Natural killer cell (primary cell): ENCODE data around the gene LIN37. TPM values are rescaled to one million over a fixed set of nuclear protein-coding genes. Genes with fewer than 3 reads are reported as not detected.

ENCODE experiments used
- ATAC-seq, 3 donors: fragments of 150-1000 bp in 2 of 3; fragments of 200-7000 bp in 1 of 3; cut with Tn5 transposase; 1 replicate in 1 of 3; 2 replicates in 2 of 3; pipeline ENCODE4 v1.10.0; 2021; ENCODE audit warnings: mild to moderate bottlenecking in 2 of 3, moderate library complexity in 2 of 3
- DNase-seq, 2 donors: peaks; one replicate each; pipeline versions ENCODE4 v3.0.0 to v3.0.0-alpha.2; 2013 to 2021; ENCODE audit warnings: mixed read lengths in 1 of 2
- H3K27ac ChIP-seq: one replicate; pipeline ENCODE4 v1.5.1; 2013; ENCODE audit warnings: mild to moderate bottlenecking, low read length
- H3K27me3 ChIP-seq: one replicate; pipeline ENCODE4 v1.6.1; 2013; ENCODE audit warnings: low read length; ENCODE audit not compliant: control insufficient read depth, insufficient read depth
- H3K36me3 ChIP-seq: one replicate; pipeline ENCODE4 v1.6.1; 2013; ENCODE audit warnings: low read length; ENCODE audit not compliant: control insufficient read depth, insufficient read depth
- H3K4me1 ChIP-seq: one replicate; pipeline ENCODE4 v1.6.1; 2013; ENCODE audit warnings: low read length; ENCODE audit not compliant: control insufficient read depth, insufficient read depth
- H3K4me3 ChIP-seq: one replicate; pipeline ENCODE4 v1.5.1; 2013; ENCODE audit warnings: low read length
- H3K9me3 ChIP-seq: one replicate; pipeline ENCODE4 v1.6.1; 2013; ENCODE audit warnings: low read length; ENCODE audit not compliant: control insufficient read depth, insufficient read depth
- H3K27ac Mint-ChIP-seq, 2 donors: one replicate each; pipeline ENCODE4 v1.8.0; 2022; ENCODE audit warnings: mild to moderate bottlenecking in 2 of 2, mixed read lengths in 2 of 2, moderate library complexity in 1 of 2
- H3K27me3 Mint-ChIP-seq, 2 donors: one replicate each; pipeline ENCODE4 v1.8.0; 2022; ENCODE audit warnings: low read depth in 2 of 2, mixed read lengths in 2 of 2
- H3K36me3 Mint-ChIP-seq: one replicate; pipeline ENCODE4 v1.8.0; 2022; ENCODE audit warnings: mixed read lengths
- H3K4me1 Mint-ChIP-seq, 2 donors: one replicate each; pipeline ENCODE4 v1.8.0; 2022; ENCODE audit warnings: mixed read lengths in 2 of 2
- H3K4me3 Mint-ChIP-seq: one replicate; pipeline ENCODE4 v1.8.0; 2022; ENCODE audit warnings: mild to moderate bottlenecking, moderate library complexity, mixed read lengths
- H3K9me3 Mint-ChIP-seq, 2 donors: one replicate each; pipeline ENCODE4 v1.8.0; 2022; ENCODE audit warnings: mixed read lengths in 2 of 2
- CTCF ChIP-seq: fragments of 200-600 bp; IDR thresholded peaks from one replicate; pipeline ENCODE4 v1.8.0; 2022; ENCODE audit warnings: antibody characterized with exemption
- WGBS: methylation state at CpG from one replicate; pipeline ENCODE4 v1.1.7; 2013; ENCODE audit warnings: missing lambda C conversion rate; ENCODE audit not compliant: insufficient coverage; 5-methylcytosine and 5-hydroxymethylcytosine counted together
- intact Hi-C: fragments of 100-400 bp; cut with micrococcal nuclease; formaldehyde crosslinking; loops from one replicate; pipeline ENCODE4 v1.14.2; 2022
- total RNA-seq, 4 donors: library from RNA; stranded (reverse); fragments of 120-200 nt in 1 of 4; gene quantifications; one replicate each; pipeline versions ENCODE4 v1.2.3 to v1.2.4, GENCODE V29; 2013 to 2022

LIN37 gene
- total RNA-seq, 3 donors from 2014 or later (not counting 1 experiment from before 2014, with no cell fraction given): 16.7 to 22.1 (median 18.2) TPM

- Histone ChIP-seq H3K4me1 (no peaks in the 10 kb centered on the region), H3K27ac (no peak overlapping the region), H3K4me3 (no peak overlapping the region), H3K9me3 (no peaks in the 10 kb centered on the region), H3K36me3 (peaks cover 5% of the 10 kb centered on the region), H3K27me3 (no peaks in the 10 kb centered on the region)
- Mint-ChIP-seq H3K27ac (no peak overlapping the region), H3K27me3 (no peaks in the 10 kb centered on the region), H3K9me3 (no peaks in the 10 kb centered on the region), H3K4me3 (no peak overlapping the region), H3K4me1 (peaks cover 7 to 10% of the 10 kb centered on the region in 2 donors), H3K36me3 (no peaks in the 10 kb centered on the region)
- ATAC-seq (no peak), DNase-seq (no peak)
- WGBS: over 99% methylated on average over 10 of the region's 10 CpGs
- TF ChIP-seq CTCF: no peak
- intact Hi-C loops: no loop called here
These were observed 36.9 kb downstream of the LIN37 start for GRCh38 chr19:35785339-35785627.

- no peaks in the 10 kb centered on the region for H3K36me3 Mint-ChIP-seq
- peaks cover 4% of the 10 kb centered on the region for H3K36me3 ChIP-seq
- H3K4me3 Mint-ChIP-seq: no peak overlapping the region
- H3K4me1 ChIP-seq: no peaks in the 10 kb centered on the region
- no peak overlapping the region for H3K4me3 ChIP-seq
- H3K27ac Mint-ChIP-seq: no peak overlapping the region
- H3K9me3 ChIP-seq: no peaks in the 10 kb centered on the region
- H3K9me3 Mint-ChIP-seq: no peaks in the 10 kb centered on the region
- no peaks in the 10 kb centered on the region for H3K27me3 Mint-ChIP-seq
- peaks cover 7 to 10% of the 10 kb centered on the region in 2 donors for H3K4me1 Mint-ChIP-seq
- 97% methylated on average over 31 of the region's 31 CpGs for WGBS
- H3K27ac ChIP-seq: no peak overlapping the region
- TF ChIP-seq CTCF: no peak
- H3K27me3 ChIP-seq: no peaks in the 10 kb centered on the region
- intact Hi-C loops: no loop called here
- DNase-seq (no peak), ATAC-seq (no peak)
These were observed 38.2 kb downstream of the LIN37 start for GRCh38 chr19:35786299-35787160.

GRCh38 chr19:35787227-35787799 is 38.9 kb downstream of the LIN37 start:
- no peak overlapping the region for H3K4me3 Mint-ChIP-seq
- peaks cover 7 to 10% of the 10 kb centered on the region in 2 donors for H3K4me1 Mint-ChIP-seq
- no peak for TF ChIP-seq CTCF
- no peaks in the 10 kb centered on the region for H3K36me3 Mint-ChIP-seq
- no peaks in the 10 kb centered on the region for H3K4me1 ChIP-seq
- DNase-seq (no peak), ATAC-seq (no peak)
- no peaks in the 10 kb centered on the region for H3K9me3 ChIP-seq
- peaks cover 4% of the 10 kb centered on the region for H3K36me3 ChIP-seq
- H3K9me3 Mint-ChIP-seq: no peaks in the 10 kb centered on the region
- intact Hi-C loops: no loop called here
- H3K4me3 ChIP-seq: no peak overlapping the region
- no peaks in the 10 kb centered on the region for H3K27me3 ChIP-seq
- no peaks in the 10 kb centered on the region for H3K27me3 Mint-ChIP-seq
- H3K27ac Mint-ChIP-seq: no peak overlapping the region
- 95% methylated on average over 15 of the region's 15 CpGs for WGBS
- H3K27ac ChIP-seq: no peak overlapping the region
